ENCODE results near the gene NRCAM. TPM values are rescaled to one million over a fixed set of nuclear protein-coding genes. Genes with fewer than 3 reads are reported as not detected.

Gene NRCAM
- total and polyA plus RNA-seq, 3 experiments from 2014 or later = 0.27 to 1.1 (median 0.74) TPM

GRCh38 chr7:108231221-108231620 is 225.0 kb downstream of the NRCAM start:
- ChIA-PET POLR2A (no interaction called here), CTCF (no interaction called here)
- Histone ChIP-seq H3K9me3 (ENCODE audit: low read length) (no peaks in the 10 kb centered on the region), H3K27me3 (ENCODE audit: insufficient read depth, low read length, poor library complexity, severe bottlenecking) (no peaks in the 10 kb centered on the region), H3K4me1 (ENCODE audit: insufficient read depth, low read length) (no peaks in the 10 kb centered on the region), H3K27ac (ENCODE audit: low read depth, low read length) (no peak overlapping the region), H3K36me3 (ENCODE audit: insufficient read depth, low read length) (no peaks in the 10 kb centered on the region), H3K4me3 (ENCODE audit: low read length) (no peak overlapping the region)
- Mint-ChIP-seq H3K4me1 (no peaks in the 10 kb centered on the region), H3K9me3 (no peaks in the 10 kb centered on the region), H3K27ac (no peak overlapping the region), H3K4me3 (no peak overlapping the region), H3K27me3 (peaks cover 1 to 3% of the 10 kb centered on the region in 2 donors), H3K36me3 (no peaks in the 10 kb centered on the region)
- no peak for DNase-seq

GRCh38 chr7:108227366-108227765 is 228.9 kb downstream of the NRCAM start:
- H3K27me3 Mint-ChIP-seq = peaks cover 1 to 3% of the 10 kb centered on the region in 2 donors
- no peak overlapping the region for H3K4me3 Mint-ChIP-seq
- no peaks in the 10 kb centered on the region for H3K36me3 Mint-ChIP-seq
- ChIA-PET CTCF (no interaction called here), POLR2A (no interaction called here)
- Histone ChIP-seq H3K36me3 (ENCODE audit: insufficient read depth, low read length) (no peaks in the 10 kb centered on the region), H3K4me1 (ENCODE audit: insufficient read depth, low read length) (no peaks in the 10 kb centered on the region), H3K27ac (ENCODE audit: low read depth, low read length) (no peak overlapping the region), H3K4me3 (ENCODE audit: low read length) (no peak overlapping the region), H3K9me3 (ENCODE audit: low read length) (no peaks in the 10 kb centered on the region), H3K27me3 (ENCODE audit: insufficient read depth, low read length, poor library complexity, severe bottlenecking) (no peaks in the 10 kb centered on the region)
- no peaks in the 10 kb centered on the region for H3K9me3 Mint-ChIP-seq
- H3K4me1 Mint-ChIP-seq = no peaks in the 10 kb centered on the region
- no peak overlapping the region for H3K27ac Mint-ChIP-seq
- no peak for DNase-seq

- CTCF ChIA-PET = no interaction called here
- POLR2A ChIA-PET = no interaction called here
These were observed 229.4 kb downstream of the NRCAM start for GRCh38 chr7:108226816-108227299.

GRCh38 chr7:108225531-108226181 is 230.6 kb downstream of the NRCAM start:
- peaks cover 0 to 3% (median 0%) of the 10 kb centered on the region in 5 donors for H3K9me3 Mint-ChIP-seq
- no peak overlapping the region for H3K27ac Mint-ChIP-seq
- no peak overlapping the region for H3K27ac ChIP-seq (ENCODE audit: low read depth, low read length)
- CTCF ChIA-PET = no interaction called here
- POLR2A ChIA-PET = no interaction called here
- no peaks in the 10 kb centered on the region for H3K27me3 ChIP-seq (ENCODE audit: insufficient read depth, low read length, poor library complexity, severe bottlenecking)
- H3K4me3 ChIP-seq (ENCODE audit: low read length) = no peak overlapping the region
- no peak for DNase-seq
- no peaks in the 10 kb centered on the region for H3K9me3 ChIP-seq (ENCODE audit: low read length)
- H3K4me1 ChIP-seq (ENCODE audit: insufficient read depth, low read length) = no peaks in the 10 kb centered on the region
- H3K4me1 Mint-ChIP-seq = no peaks in the 10 kb centered on the region
- no peaks in the 10 kb centered on the region for H3K36me3 ChIP-seq (ENCODE audit: insufficient read depth, low read length)
- peaks cover 1 to 12% of the 10 kb centered on the region in 2 donors for H3K27me3 Mint-ChIP-seq
- no peaks in the 10 kb centered on the region for H3K36me3 Mint-ChIP-seq
- H3K4me3 Mint-ChIP-seq = no peak overlapping the region

More at GRCh38 chr7:108226816-108227299, 229.4 kb downstream of the NRCAM start:
- Mint-ChIP-seq H3K27ac (no peak overlapping the region), H3K36me3 (no peaks in the 10 kb centered on the region), H3K27me3 (peaks cover 1 to 3% of the 10 kb centered on the region in 2 donors), H3K4me1 (no peaks in the 10 kb centered on the region), H3K9me3 (no peaks in the 10 kb centered on the region), H3K4me3 (no peak overlapping the region)
- H3K36me3 ChIP-seq (ENCODE audit: insufficient read depth, low read length) = no peaks in the 10 kb centered on the region
- H3K4me1 ChIP-seq (ENCODE audit: insufficient read depth, low read length) = no peaks in the 10 kb centered on the region
- DNase-seq = no peak
- no peaks in the 10 kb centered on the region for H3K9me3 ChIP-seq (ENCODE audit: low read length)
- H3K27me3 ChIP-seq (ENCODE audit: insufficient read depth, low read length, poor library complexity, severe bottlenecking) = no peaks in the 10 kb centered on the region
- no peak overlapping the region for H3K4me3 ChIP-seq (ENCODE audit: low read length)
- H3K27ac ChIP-seq (ENCODE audit: low read depth, low read length) = no peak overlapping the region

- no peaks in the 10 kb centered on the region for H3K36me3 Mint-ChIP-seq
- no peaks in the 10 kb centered on the region for H3K4me1 ChIP-seq (ENCODE audit: insufficient read depth, low read length)
- no peaks in the 10 kb centered on the region for H3K36me3 ChIP-seq (ENCODE audit: insufficient read depth, low read length)
- ChIA-PET POLR2A (no interaction called here), CTCF (no interaction called here)
- H3K9me3 ChIP-seq (ENCODE audit: low read length) = no peaks in the 10 kb centered on the region
- H3K27ac Mint-ChIP-seq = no peak overlapping the region
- no peaks in the 10 kb centered on the region for H3K27me3 ChIP-seq (ENCODE audit: insufficient read depth, low read length, poor library complexity, severe bottlenecking)
- H3K4me1 Mint-ChIP-seq = no peaks in the 10 kb centered on the region
- peaks cover 0 to 5% (median 0%) of the 10 kb centered on the region in 5 donors for H3K9me3 Mint-ChIP-seq
- H3K27me3 Mint-ChIP-seq = peaks cover 5 to 21% of the 10 kb centered on the region in 2 donors
- no peak for DNase-seq
- no peak overlapping the region for H3K4me3 Mint-ChIP-seq
- H3K4me3 ChIP-seq (ENCODE audit: low read length) = no peak overlapping the region
- H3K27ac ChIP-seq (ENCODE audit: low read depth, low read length) = no peak overlapping the region
These were observed 231.8 kb downstream of the NRCAM start for GRCh38 chr7:108224387-108224786.

GRCh38 chr7:108222236-108222892 is 233.9 kb downstream of the NRCAM start:
- no peaks in the 10 kb centered on the region for H3K27me3 ChIP-seq (ENCODE audit: insufficient read depth, low read length, poor library complexity, severe bottlenecking)
- Mint-ChIP-seq H3K27me3 (peaks cover 8 to 32% of the 10 kb centered on the region in 2 donors), H3K36me3 (no peaks in the 10 kb centered on the region), H3K9me3 (peaks cover 0 to 9% (median 2%) of the 10 kb centered on the region in 5 donors), H3K4me1 (no peaks in the 10 kb centered on the region), H3K4me3 (no peak overlapping the region), H3K27ac (no peak overlapping the region)
- ChIA-PET POLR2A (no interaction called here), CTCF (no interaction called here)
- H3K36me3 ChIP-seq (ENCODE audit: insufficient read depth, low read length) = no peaks in the 10 kb centered on the region
- no peak overlapping the region for H3K27ac ChIP-seq (ENCODE audit: low read depth, low read length)
- no peak overlapping the region for H3K4me3 ChIP-seq (ENCODE audit: low read length)
- H3K4me1 ChIP-seq (ENCODE audit: insufficient read depth, low read length) = no peaks in the 10 kb centered on the region
- no peak for DNase-seq
- H3K9me3 ChIP-seq (ENCODE audit: low read length) = no peaks in the 10 kb centered on the region

- no peaks in the 10 kb centered on the region for H3K27me3 ChIP-seq (ENCODE audit: insufficient read depth, low read length, poor library complexity, severe bottlenecking)
- Mint-ChIP-seq H3K27me3 (peaks cover 0 to 8% of the 10 kb centered on the region in 2 donors), H3K4me1 (no peaks in the 10 kb centered on the region), H3K9me3 (peaks cover 0 to 3% (median 0%) of the 10 kb centered on the region in 5 donors), H3K36me3 (no peaks in the 10 kb centered on the region), H3K4me3 (no peak overlapping the region), H3K27ac (no peak overlapping the region)
- CTCF ChIA-PET = no interaction called here
- DNase-seq = no peak
- no peaks in the 10 kb centered on the region for H3K4me1 ChIP-seq (ENCODE audit: insufficient read depth, low read length)
- H3K36me3 ChIP-seq (ENCODE audit: insufficient read depth, low read length) = no peaks in the 10 kb centered on the region
- no peak overlapping the region for H3K4me3 ChIP-seq (ENCODE audit: low read length)
- POLR2A ChIA-PET = no interaction called here
- H3K9me3 ChIP-seq (ENCODE audit: low read length) = no peaks in the 10 kb centered on the region
- peak overlapping the region; percentile 31 for H3K27ac ChIP-seq (ENCODE audit: low read depth, low read length)
These were observed 244.6 kb downstream of the NRCAM start for GRCh38 chr7:108211382-108212201.

- POLR2A ChIA-PET = no interaction called here
These were observed 245.4 kb downstream of the NRCAM start for GRCh38 chr7:108210796-108211195.

More at GRCh38 chr7:108210796-108211195, 245.4 kb downstream of the NRCAM start:
- Histone ChIP-seq H3K27ac (ENCODE audit: low read depth, low read length) (no peak overlapping the region), H3K9me3 (ENCODE audit: low read length) (no peaks in the 10 kb centered on the region), H3K4me1 (ENCODE audit: insufficient read depth, low read length) (no peaks in the 10 kb centered on the region), H3K4me3 (ENCODE audit: low read length) (no peak overlapping the region), H3K36me3 (ENCODE audit: insufficient read depth, low read length) (no peaks in the 10 kb centered on the region), H3K27me3 (ENCODE audit: insufficient read depth, low read length, poor library complexity, severe bottlenecking) (no peaks in the 10 kb centered on the region)
- Mint-ChIP-seq H3K27ac (no peak overlapping the region), H3K27me3 (peaks cover 0 to 3% of the 10 kb centered on the region in 2 donors), H3K4me3 (no peak overlapping the region), H3K9me3 (no peaks in the 10 kb centered on the region), H3K36me3 (no peaks in the 10 kb centered on the region), H3K4me1 (no peaks in the 10 kb centered on the region)
- CTCF ChIA-PET = no interaction called here
- DNase-seq = no peak

Data from CD8-positive, alpha-beta memory T cell (primary cell).